Measurements from ENCODE around the gene ZC4H2.
"Not testable (repeated sequence)": the region's sequence is repeated elsewhere in the genome, so short reads cannot be mapped to it uniquely, and the experiment has no call there.

ZC4H2 gene, protein sequence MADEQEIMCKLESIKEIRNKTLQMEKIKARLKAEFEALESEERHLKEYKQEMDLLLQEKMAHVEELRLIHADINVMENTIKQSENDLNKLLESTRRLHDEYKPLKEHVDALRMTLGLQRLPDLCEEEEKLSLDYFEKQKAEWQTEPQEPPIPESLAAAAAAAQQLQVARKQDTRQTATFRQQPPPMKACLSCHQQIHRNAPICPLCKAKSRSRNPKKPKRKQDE

DNA sequence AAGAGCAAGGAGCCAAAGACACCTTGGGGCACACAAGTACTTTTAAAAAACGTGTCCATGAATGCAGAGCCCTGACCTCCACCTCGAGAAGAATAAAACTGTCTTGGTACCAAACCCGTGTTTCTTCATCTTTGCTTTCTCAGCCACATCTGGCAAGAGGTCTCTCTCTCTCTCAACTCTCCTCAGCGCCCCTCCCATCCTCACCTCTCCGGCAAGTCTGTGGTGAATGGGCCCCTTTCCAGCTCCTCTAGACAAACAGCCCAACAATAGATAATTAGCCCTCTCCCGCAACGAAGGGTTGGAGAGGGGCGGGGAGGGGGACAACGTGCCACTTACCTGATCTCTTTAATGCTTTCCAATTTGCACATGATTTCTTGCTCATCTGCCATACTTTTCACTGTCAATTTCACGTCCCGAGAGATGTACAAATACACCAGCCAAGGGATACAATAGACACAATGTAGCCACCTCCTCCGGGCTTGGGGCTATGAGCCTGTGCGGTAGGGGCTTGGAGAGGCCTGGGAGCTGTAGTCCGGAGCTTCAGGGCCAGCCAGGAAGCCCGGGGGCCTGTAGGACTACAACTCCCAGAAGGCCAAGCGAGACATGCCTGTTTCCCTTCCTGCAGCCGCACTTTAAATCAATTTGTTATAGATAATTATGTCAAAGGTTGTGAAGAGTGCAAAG, at the start of gene ZC4H2:
Gene ZC4H2 (minus strand): TSS at position 462 of the 684 bp plus-strand sequence. CDS start 73 bp downstream, at position 389.
- TF ChIP-seq, protein P1, sequence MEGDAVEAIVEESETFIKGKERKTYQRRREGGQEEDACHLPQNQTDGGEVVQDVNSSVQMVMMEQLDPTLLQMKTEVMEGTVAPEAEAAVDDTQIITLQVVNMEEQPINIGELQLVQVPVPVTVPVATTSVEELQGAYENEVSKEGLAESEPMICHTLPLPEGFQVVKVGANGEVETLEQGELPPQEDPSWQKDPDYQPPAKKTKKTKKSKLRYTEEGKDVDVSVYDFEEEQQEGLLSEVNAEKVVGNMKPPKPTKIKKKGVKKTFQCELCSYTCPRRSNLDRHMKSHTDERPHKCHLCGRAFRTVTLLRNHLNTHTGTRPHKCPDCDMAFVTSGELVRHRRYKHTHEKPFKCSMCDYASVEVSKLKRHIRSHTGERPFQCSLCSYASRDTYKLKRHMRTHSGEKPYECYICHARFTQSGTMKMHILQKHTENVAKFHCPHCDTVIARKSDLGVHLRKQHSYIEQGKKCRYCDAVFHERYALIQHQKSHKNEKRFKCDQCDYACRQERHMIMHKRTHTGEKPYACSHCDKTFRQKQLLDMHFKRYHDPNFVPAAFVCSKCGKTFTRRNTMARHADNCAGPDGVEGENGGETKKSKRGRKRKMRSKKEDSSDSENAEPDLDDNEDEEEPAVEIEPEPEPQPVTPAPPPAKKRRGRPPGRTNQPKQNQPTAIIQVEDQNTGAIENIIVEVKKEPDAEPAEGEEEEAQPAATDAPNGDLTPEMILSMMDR (conservative IDR thresholded peaks at IDR 0.05; ENCODE audit: low read depth, low read length), result no peak
- H4K20me1 ChIP-seq (ENCODE audit: insufficient read depth), result no peaks in the 10 kb centered on the region
- H3K9ac ChIP-seq, result peak within 1 kb of the TSS; percentile 41; the same call in 1 of the 2 replicates
- H3K4me2 ChIP-seq, result peak within 1 kb of the TSS; percentile 69
- H3K79me2 ChIP-seq (ENCODE audit: insufficient read depth, low read depth), result no peaks in the 10 kb centered on the region
- peak within 1 kb of the TSS; percentile 24; the same call in 1 of the 2 replicates for H3K27ac ChIP-seq
- H3K36me3 ChIP-seq (ENCODE audit: insufficient read depth), result no peaks in the 10 kb centered on the region
- H3K27me3 ChIP-seq (ENCODE audit: insufficient read depth, low read depth), result no peaks in the 10 kb centered on the region
- peak within 1 kb of the TSS; percentile 66 for H2AFZ ChIP-seq (ENCODE audit: low read depth)
- H3K4me3 ChIP-seq (IDR thresholded peaks at IDR 0.05; ENCODE audit: insufficient read depth, low read depth, low read length), result no peak within 1 kb of the TSS
- peaks cover 20% of the 10 kb centered on the region for H3K4me1 ChIP-seq (ENCODE audit: low read depth, poor library complexity, severe bottlenecking)

DNA sequence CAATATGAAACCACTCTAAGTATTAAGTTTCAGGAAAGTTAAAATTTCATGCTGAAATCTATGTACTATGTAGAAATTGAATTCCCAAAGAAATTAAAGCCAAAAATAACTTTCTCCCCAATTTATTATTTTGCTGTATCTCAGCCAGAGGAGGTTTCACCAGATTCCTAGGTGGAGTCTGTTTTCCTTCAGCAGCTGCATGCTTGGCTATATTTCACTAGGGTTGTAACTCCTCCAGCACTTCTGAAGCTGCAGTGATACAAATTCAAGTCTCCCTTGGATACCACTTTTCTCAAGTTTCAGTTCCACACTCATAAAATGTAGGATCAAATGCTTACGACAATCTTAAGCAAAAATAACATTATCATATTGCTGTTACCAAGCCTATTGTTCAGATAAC, 41.2 kb upstream of the ZC4H2 start:
- Histone ChIP-seq H3K4me1 (ENCODE audit: low read depth, poor library complexity, severe bottlenecking) (no peaks in the 10 kb centered on the region), H3K27me3 (ENCODE audit: insufficient read depth, low read depth) (no peaks in the 10 kb centered on the region)

DNA sequence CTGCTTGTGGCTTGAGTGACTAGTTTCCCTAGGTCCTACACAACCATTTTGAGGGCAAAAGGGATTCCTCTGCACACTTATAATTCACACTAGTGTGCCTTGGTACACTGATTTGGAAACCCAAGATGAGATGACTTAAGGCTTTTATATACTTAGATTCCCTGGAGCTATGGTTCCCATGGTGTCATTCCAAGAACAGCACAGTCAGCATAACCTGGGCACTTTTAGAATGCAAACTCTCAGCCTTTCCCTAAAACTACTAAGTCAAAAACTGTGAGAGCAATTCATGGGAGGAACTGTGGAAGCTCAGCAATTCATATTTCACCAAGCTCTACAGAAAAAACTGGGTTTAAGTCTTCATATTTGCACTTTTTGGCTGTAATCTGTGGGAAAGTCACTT, 38.0 kb upstream of the ZC4H2 start:
- Histone ChIP-seq H3K27ac (no peak overlapping the region), H3K4me2 (no peak overlapping the region), H3K4me1 (ENCODE audit: low read depth, poor library complexity, severe bottlenecking) (no peaks in the 10 kb centered on the region), H3K27me3 (ENCODE audit: insufficient read depth, low read depth) (no peaks in the 10 kb centered on the region), H3K79me2 (ENCODE audit: insufficient read depth, low read depth) (no peaks in the 10 kb centered on the region), H3K9ac (no peak overlapping the region), H3K36me3 (ENCODE audit: insufficient read depth) (no peaks in the 10 kb centered on the region), H4K20me1 (ENCODE audit: insufficient read depth) (no peaks in the 10 kb centered on the region), H2AFZ (ENCODE audit: low read depth) (no peak overlapping the region), H3K4me3 (IDR thresholded peaks at IDR 0.05; ENCODE audit: insufficient read depth, low read depth, low read length) (no peak overlapping the region)
- TF ChIP-seq, protein P1 (conservative IDR thresholded peaks at IDR 0.05; ENCODE audit: low read depth, low read length), result no peak

More for the DNA sequence above, 41.2 kb upstream of the ZC4H2 start:
- H4K20me1 ChIP-seq (ENCODE audit: insufficient read depth), result no peaks in the 10 kb centered on the region
- TF ChIP-seq, protein P1 (conservative IDR thresholded peaks at IDR 0.05; ENCODE audit: low read depth, low read length), result no peak
- no peak overlapping the region for H2AFZ ChIP-seq (ENCODE audit: low read depth)
- H3K4me2 ChIP-seq, result no peak overlapping the region
- no peak overlapping the region for H3K4me3 ChIP-seq (IDR thresholded peaks at IDR 0.05; ENCODE audit: insufficient read depth, low read depth, low read length)
- no peaks in the 10 kb centered on the region for H3K79me2 ChIP-seq (ENCODE audit: insufficient read depth, low read depth)
- no peaks in the 10 kb centered on the region for H3K36me3 ChIP-seq (ENCODE audit: insufficient read depth)
- H3K27ac ChIP-seq, result no peak overlapping the region
- H3K9ac ChIP-seq, result no peak overlapping the region

DNA sequence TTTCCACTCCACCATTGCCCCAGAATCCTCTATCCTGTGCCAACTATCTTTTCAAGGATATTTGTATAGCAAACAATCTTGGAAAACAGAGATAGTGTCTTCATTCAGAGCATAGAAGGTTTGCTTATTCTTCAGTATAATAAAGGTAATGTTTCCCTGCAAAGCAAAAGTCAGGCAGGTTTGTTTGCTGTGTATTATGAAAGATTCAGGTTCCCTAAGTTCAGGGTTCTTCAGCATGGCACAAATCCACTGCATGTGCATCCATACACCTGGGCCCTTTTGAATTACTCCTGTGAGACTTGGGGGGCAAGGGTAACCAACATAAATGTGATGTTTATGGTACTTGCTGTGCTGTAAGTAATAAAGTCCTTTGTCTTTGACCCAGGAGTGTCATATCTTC, 33.2 kb upstream of the ZC4H2 start:
- Histone ChIP-seq H3K4me3 (IDR thresholded peaks at IDR 0.05; ENCODE audit: insufficient read depth, low read depth, low read length) (no peak overlapping the region), H2AFZ (ENCODE audit: low read depth) (no peak overlapping the region), H4K20me1 (ENCODE audit: insufficient read depth) (no peaks in the 10 kb centered on the region), H3K27me3 (ENCODE audit: insufficient read depth, low read depth) (no peaks in the 10 kb centered on the region), H3K4me2 (no peak overlapping the region), H3K4me1 (ENCODE audit: low read depth, poor library complexity, severe bottlenecking) (no peaks in the 10 kb centered on the region), H3K9ac (no peak overlapping the region), H3K79me2 (ENCODE audit: insufficient read depth, low read depth) (no peaks in the 10 kb centered on the region), H3K27ac (no peak overlapping the region), H3K36me3 (ENCODE audit: insufficient read depth) (no peaks in the 10 kb centered on the region)
- TF ChIP-seq, protein P1 (conservative IDR thresholded peaks at IDR 0.05; ENCODE audit: low read depth, low read length), result no peak

DNA sequence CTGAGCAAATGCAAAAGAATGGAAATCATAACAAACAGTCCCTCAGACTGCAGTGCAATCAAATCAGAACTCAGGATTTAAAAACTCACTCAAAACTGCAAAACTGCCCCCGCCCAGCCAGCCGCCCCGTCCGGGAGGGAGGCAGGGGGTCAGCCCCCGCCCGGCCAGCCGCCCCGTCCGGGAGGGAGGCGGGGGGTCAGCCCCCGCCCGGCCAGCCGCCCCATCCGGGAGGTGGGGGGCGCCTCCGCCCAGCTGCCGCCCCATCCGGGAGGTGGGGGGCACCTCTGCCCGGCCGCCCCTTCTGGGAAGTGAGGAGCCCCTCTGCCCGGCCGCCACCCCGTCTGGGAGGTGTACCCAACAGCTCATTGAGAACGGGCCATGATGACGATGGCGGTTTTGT, 26.0 kb upstream of the ZC4H2 start:
- not testable (repeated sequence) for H3K36me3 ChIP-seq (ENCODE audit: insufficient read depth); H3K79me2 ChIP-seq (ENCODE audit: insufficient read depth, low read depth); H3K4me1 ChIP-seq (ENCODE audit: low read depth, poor library complexity, severe bottlenecking); H3K9ac ChIP-seq; H4K20me1 ChIP-seq (ENCODE audit: insufficient read depth); H3K27ac ChIP-seq; H3K4me2 ChIP-seq; H3K4me3 ChIP-seq (IDR thresholded peaks at IDR 0.05; ENCODE audit: insufficient read depth, low read depth, low read length); H3K27me3 ChIP-seq (ENCODE audit: insufficient read depth, low read depth); H2AFZ ChIP-seq (ENCODE audit: low read depth)

All from KMS-11 (cell line).